Thoracic aorta (tissue), 2 donors: ENCODE measurements around the gene GULP1. TPM values are rescaled to one million over a fixed set of nuclear protein-coding genes. Genes with fewer than 3 reads are reported as not detected.

Experiments
- ATAC-seq: fragments of 150-250 bp; one replicate; pipeline ENCODE4 v1.8.0; 2017; ENCODE audit warnings: low read depth; ENCODE audit not compliant: insufficient number of reproducible peaks, low FRiP score
- DNase-seq: peaks from one replicate; pipeline ENCODE4 v3.0.0-alpha.2; 2020; ENCODE audit warnings: low spot score
- H3K27ac ChIP-seq, 2 donors: fragments of 200-600 bp; sonication (generic); 1 replicate in 1 of 2; 2 replicates in 1 of 2; pipeline ENCODE4 v1.5.1; 2016; ENCODE audit warnings: mild to moderate bottlenecking in 2 of 2, moderate library complexity in 2 of 2
- H3K27me3 ChIP-seq: fragments of 200-600 bp; sonication (generic); replicated peaks from 2 replicates; pipeline ENCODE4 v1.6.0; 2016; ENCODE audit warnings: mild to moderate bottlenecking; ENCODE audit not compliant: insufficient read depth
- H3K36me3 ChIP-seq: fragments of 200-600 bp; sonication (generic); one replicate; pipeline ENCODE4 v1.5.1; 2016
- H3K4me1 ChIP-seq, 2 donors: fragments of 200-600 bp; sonication (generic); 1 replicate in 1 of 2; 2 replicates in 1 of 2; pipeline versions ENCODE4 v1.5.1 to v1.6.0; 2016; ENCODE audit warnings: low read depth in 2 of 2, mild to moderate bottlenecking in 1 of 2; ENCODE audit not compliant: control insufficient read depth in 1 of 2
- H3K4me3 ChIP-seq: fragments of 200-600 bp; sonication (generic); 2 replicates; pipeline ENCODE4 v1.5.1; 2016; ENCODE audit warnings: mild to moderate bottlenecking
- H3K9me3 ChIP-seq: fragments of 200-600 bp; sonication (generic); 2 replicates; pipeline ENCODE4 v1.5.1; 2016
- total RNA-seq, 2 donors: library from RNA; depleted of rRNA; stranded (reverse); fragments of >200 nt; gene quantifications; one replicate each; pipeline versions ENCODE4 v1.1.0 to v1.2.3, GENCODE V29; 2016
- TF ChIP-seq, protein P1 (sequence below): fragments of 200-600 bp; sonication (generic); IDR thresholded peaks from one replicate; pipeline ENCODE4 v1.5.1; 2019; ENCODE audit warnings: antibody characterized with exemption

The GULP1 gene
- total RNA-seq, 2 donors from 2014 or later = 64.0 to 80.9 TPM

DNA sequence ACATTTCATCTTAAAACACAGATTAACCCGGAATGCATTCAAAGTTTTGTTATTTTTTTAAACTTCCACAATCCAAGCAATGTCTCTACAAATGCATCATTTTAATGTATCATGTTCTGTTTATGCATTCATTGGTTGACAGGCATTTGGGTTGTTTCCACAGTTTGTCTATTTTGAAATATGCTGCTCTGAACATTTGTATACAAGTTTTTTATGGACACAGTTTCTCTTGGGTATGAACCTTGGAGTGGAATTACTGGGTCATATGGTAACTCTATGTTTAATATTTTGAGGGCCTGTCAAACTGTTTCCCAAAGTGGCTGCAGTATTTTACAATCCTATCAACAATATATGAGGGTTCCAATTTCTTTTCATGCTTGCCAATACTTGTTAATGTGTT is 57.3 kb downstream of the GULP1 start:
- Histone ChIP-seq H3K4me3 (no peak overlapping the region), H3K4me1 (peaks cover 2 to 36% of the 10 kb centered on the region in 2 donors), H3K9me3 (no peaks in the 10 kb centered on the region), H3K27ac (no peak overlapping the region), H3K36me3 (no peaks in the 10 kb centered on the region), H3K27me3 (no peaks in the 10 kb centered on the region)
- no peak for ATAC-seq
- TF ChIP-seq, protein P1, sequence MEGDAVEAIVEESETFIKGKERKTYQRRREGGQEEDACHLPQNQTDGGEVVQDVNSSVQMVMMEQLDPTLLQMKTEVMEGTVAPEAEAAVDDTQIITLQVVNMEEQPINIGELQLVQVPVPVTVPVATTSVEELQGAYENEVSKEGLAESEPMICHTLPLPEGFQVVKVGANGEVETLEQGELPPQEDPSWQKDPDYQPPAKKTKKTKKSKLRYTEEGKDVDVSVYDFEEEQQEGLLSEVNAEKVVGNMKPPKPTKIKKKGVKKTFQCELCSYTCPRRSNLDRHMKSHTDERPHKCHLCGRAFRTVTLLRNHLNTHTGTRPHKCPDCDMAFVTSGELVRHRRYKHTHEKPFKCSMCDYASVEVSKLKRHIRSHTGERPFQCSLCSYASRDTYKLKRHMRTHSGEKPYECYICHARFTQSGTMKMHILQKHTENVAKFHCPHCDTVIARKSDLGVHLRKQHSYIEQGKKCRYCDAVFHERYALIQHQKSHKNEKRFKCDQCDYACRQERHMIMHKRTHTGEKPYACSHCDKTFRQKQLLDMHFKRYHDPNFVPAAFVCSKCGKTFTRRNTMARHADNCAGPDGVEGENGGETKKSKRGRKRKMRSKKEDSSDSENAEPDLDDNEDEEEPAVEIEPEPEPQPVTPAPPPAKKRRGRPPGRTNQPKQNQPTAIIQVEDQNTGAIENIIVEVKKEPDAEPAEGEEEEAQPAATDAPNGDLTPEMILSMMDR = no peak
- no peak for DNase-seq

DNA sequence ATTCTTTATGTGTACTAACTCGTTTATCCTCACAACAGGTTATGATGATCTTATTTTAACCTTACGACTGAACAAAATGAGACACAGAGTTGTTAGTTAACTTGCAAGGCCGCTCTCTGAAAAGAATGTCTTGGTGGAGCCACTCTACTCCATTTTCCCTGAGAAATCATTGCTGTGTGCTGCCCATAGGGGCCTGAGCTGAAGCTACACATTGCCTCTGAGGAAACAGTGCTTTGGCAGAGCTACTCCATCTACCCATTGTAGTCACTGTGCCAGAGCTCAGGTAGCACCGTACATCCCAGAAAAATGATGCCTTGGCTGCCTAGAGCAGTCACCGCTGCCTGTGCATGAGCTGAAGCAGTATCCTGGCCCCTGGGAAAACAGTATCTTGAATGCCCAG is 61.6 kb downstream of the GULP1 start:
- H3K4me3 ChIP-seq = no peak overlapping the region
- TF ChIP-seq, protein P1 = no peak
- ATAC-seq = no peak

DNA sequence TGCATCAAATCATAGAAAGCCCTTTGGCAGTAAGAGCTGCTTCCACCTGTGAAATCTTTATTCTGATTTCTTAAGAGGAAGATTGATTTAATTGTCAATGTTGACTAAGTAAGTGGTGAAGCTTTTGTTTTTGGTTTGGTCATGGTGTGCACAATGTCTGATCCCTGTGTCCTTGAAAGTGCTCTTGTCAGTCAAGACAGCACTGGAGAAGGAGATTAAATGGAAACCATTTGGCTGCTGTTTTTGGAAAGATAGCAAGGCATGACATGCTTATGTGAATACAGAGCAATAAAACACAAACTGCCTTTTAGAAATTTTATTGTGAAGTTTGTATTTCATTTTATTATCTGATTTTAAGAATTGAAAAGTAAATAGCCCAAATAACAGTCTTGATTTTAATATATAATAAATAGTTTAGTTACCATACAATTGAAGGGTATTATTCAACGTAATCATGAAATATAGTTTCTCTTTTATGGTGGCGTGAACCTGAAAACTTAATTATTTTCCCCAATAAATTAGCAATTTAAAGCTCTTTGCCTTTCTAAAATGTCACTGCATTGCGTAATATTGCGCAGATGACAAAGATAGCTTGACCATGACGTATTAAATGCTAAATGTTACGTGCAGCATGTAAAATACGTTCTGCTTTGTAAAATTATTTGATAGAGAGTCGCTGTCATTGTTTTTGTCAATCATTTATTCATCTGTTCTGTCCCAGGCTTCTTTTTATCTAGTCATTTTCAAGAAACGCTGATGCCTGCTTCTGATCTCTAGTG is 69.0 kb downstream of the GULP1 start:
- no peaks in the 10 kb centered on the region for H3K9me3 ChIP-seq
- H3K27me3 ChIP-seq = no peaks in the 10 kb centered on the region
- TF ChIP-seq, protein P1 = no peak
- peaks cover 0 to 6% of the 10 kb centered on the region in 2 donors for H3K4me1 ChIP-seq
- ATAC-seq (no peak), DNase-seq (no peak)
- no peak overlapping the region for H3K27ac ChIP-seq
- H3K36me3 ChIP-seq = no peaks in the 10 kb centered on the region
- no peak overlapping the region for H3K4me3 ChIP-seq

More for the DNA sequence above, 61.6 kb downstream of the GULP1 start:
- no peak for DNase-seq
- Histone ChIP-seq H3K9me3 (no peaks in the 10 kb centered on the region), H3K27ac (no peak overlapping the region), H3K36me3 (no peaks in the 10 kb centered on the region), H3K4me1 (peaks cover 2 to 23% of the 10 kb centered on the region in 2 donors), H3K27me3 (no peaks in the 10 kb centered on the region)

DNA sequence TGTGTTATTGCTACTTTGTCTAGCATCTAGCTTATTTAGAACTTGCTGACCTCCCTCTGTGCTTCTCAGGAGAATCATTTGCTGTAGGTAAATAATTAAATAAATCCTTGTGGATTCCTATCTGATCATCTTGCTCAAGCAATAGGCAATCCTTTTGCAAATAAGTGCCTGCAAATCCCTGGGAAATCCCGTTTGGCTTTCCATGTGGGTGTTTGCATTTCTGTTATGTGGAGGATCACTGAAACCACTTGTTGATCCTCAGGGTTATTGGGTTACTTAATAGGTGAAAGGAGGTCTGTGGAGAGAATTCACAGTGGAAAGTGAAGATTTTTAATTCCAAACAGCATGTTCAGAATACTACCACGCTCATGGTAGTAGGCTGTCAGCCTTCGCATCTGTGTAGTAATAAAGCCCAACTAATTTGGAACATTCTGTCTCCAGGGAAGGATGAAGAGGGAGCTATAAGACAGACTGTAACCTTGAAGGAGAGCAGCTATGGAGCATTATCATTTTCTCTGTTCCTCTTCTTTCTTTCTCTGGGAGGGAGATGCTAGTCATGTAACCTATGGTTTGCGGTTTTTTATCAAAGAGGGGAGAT is 72.5 kb downstream of the GULP1 start:
- ATAC-seq (no peak), DNase-seq (no peak)
- Histone ChIP-seq H3K4me3 (no peak overlapping the region), H3K36me3 (no peaks in the 10 kb centered on the region), H3K4me1 (peaks cover 0 to 6% of the 10 kb centered on the region in 2 donors), H3K27ac (no peak overlapping the region), H3K27me3 (no peaks in the 10 kb centered on the region), H3K9me3 (no peaks in the 10 kb centered on the region)
- TF ChIP-seq, protein P1 = no peak

DNA sequence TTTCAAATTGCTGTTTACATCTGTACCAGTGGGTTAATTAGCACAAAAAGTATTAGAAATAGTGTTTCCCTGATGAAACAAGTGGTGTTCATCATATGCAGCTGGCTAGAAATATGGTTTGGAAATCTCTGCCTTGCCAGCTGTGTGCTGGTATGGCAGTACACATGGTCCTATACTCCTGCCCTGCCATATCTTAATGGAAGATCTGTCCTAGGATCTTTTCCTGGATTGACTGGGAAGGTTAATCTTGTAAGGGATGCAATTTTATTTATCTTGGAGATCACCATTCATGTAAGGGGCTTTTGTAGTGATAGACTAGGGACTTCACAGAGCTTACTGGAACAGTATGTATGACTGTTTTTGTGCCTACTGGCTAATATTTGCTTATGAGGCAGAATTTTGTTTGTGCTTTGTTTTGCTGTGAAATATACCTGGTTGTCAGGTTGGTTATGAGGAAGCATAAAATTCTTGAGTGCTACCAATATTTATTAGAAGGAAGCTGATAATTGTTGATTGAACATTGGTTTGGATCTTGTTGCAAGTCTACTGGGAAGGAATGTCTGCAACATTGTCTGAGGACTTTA is 73.5 kb downstream of the GULP1 start:
- Histone ChIP-seq H3K27me3 (no peaks in the 10 kb centered on the region), H3K9me3 (no peaks in the 10 kb centered on the region), H3K4me3 (no peak overlapping the region), H3K4me1 (peaks cover 0 to 4% of the 10 kb centered on the region in 2 donors), H3K36me3 (no peaks in the 10 kb centered on the region), H3K27ac (no peak overlapping the region)
- ATAC-seq (no peak), DNase-seq (no peak)
- TF ChIP-seq, protein P1 = no peak
